ENCODE data around the gene TGFBR3L.
"Not testable (repeated sequence)": the region's sequence is repeated elsewhere in the genome, so short reads cannot be mapped to it uniquely, and the experiment has no call there.

The TGFBR3L gene

DNA sequence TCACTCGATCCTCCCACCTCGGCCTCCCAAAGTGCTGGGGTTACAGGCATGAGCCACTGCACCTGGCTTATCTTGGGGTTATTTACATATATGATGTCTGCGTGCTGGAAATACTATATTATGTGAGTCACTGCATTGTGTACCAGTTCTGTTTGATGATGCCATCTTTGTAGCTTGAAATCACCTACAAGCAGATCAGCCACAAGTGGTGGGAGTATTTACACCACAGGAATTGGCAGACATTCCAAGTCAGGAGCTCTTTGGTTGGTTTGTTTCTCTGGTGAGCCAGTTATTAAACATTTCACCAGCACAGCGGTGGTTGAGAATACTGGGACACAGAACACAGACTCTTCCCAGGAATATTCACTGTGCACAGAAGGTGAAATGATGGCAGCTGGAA, 33.3 kb downstream of the TGFBR3L start:
- peaks cover 13% of the 10 kb centered on the region for H3K4me1 ChIP-seq

DNA sequence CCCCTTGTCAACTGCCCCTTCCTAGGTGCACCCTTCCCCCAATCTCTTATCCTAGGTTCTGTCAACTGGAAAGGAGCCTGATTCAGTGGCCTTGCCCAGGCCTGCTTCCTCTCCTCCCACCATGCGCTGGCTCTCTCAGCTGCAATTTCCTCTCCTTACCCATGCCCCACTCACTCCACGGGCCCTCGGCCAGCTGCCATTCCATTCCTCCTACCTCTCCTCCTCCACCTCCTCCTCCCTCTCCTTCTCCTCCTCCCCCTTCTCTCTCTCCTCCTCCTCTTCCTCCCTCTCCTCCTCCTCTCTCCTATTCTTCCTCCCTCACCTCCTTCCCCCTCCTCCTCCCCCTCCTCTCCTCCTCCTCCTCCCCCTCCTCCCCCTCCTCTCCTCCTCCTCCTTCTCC, 38.4 kb downstream of the TGFBR3L start:
- peaks cover 26% of the 10 kb centered on the region for H3K36me3 ChIP-seq
- H3K4me2 ChIP-seq = peak overlapping the region; percentile 30; the same call in 1 of the 2 replicates
- H3K9ac ChIP-seq = no peak overlapping the region
- H3K27me3 ChIP-seq = no peaks in the 10 kb centered on the region
- TF ChIP-seq Cebpa-rat (IDR thresholded peaks at IDR 0.05) = no peak
- H3K27ac ChIP-seq = peak overlapping the region; percentile 15; the same call in 1 of the 2 replicates
- H3K9me3 ChIP-seq = no peaks in the 10 kb centered on the region
- H3K4me1 ChIP-seq = peaks cover 18% of the 10 kb centered on the region
- no peak overlapping the region for H3K4me3 ChIP-seq
- H4K20me1 ChIP-seq = 0 out of 2 replicates have a peak, but pooled peaks cover 8% of the 10 kb centered on the region

More for the DNA sequence above, 33.3 kb downstream of the TGFBR3L start:
- Histone ChIP-seq H3K4me3 (no peak overlapping the region), H3K27me3 (no peaks in the 10 kb centered on the region), H3K4me2 (no peak overlapping the region), H4K20me1 (peaks cover 6% of the 10 kb centered on the region; the same call in 1 of the 2 replicates), H3K27ac (no peak overlapping the region), H3K9ac (no peak overlapping the region), H3K9me3 (no peaks in the 10 kb centered on the region), H3K36me3 (0 out of 2 replicates have a peak, but pooled peaks cover 3% of the 10 kb centered on the region)
- no peak for TF ChIP-seq Cebpa-rat (IDR thresholded peaks at IDR 0.05)

DNA sequence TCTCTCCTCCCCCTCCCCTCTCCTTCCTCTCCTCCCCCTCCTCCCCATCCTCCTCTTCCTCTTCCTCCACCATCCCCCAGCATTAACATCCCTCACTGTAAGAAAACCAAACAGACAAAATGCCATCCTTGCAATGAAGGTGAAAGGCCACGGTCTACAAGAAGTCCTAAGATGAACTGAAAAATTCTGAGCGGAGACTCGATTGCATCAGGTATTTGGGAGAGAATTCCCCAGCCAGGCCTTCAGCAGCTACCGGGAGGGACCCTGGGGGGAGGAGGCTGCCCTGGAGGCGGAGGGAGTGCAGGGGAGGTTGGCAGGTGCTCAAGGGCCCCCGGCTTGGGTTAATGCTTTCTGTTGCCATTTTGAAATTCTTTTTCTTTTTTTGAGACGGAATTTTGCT, 38.9 kb downstream of the TGFBR3L start:
- no peaks in the 10 kb centered on the region for H3K27me3 ChIP-seq
- H3K4me3 ChIP-seq = no peak overlapping the region
- TF ChIP-seq Cebpa-rat (IDR thresholded peaks at IDR 0.05) = no peak
- no peak overlapping the region for H3K9ac ChIP-seq
- no peaks in the 10 kb centered on the region for H3K9me3 ChIP-seq
- H4K20me1 ChIP-seq = 0 out of 2 replicates have a peak, but pooled peaks cover 13% of the 10 kb centered on the region
- peaks cover 18% of the 10 kb centered on the region for H3K4me1 ChIP-seq
- no peak overlapping the region for H3K4me2 ChIP-seq
- no peak overlapping the region for H3K27ac ChIP-seq
- peaks cover 32% of the 10 kb centered on the region for H3K36me3 ChIP-seq

DNA sequence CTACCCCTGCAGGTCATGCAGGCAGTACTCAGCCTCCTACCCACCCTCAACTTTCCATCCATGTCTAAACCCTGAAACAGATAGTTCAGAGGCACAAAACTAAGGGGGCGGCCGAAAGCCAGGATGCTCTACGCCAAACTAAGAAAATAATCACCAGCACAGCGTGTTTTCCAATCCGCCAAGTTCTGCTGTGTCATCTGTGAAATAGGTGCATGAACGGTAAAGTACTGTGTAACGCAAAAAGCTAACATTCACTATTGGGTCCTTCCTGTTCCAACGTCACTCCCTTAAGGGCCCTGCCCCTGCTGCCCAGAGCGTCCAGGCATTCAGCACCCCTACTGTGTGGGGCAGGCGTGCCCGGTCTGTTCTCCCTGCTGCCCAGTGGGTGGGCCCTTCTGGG, 41.1 kb downstream of the TGFBR3L start:
- no peak for TF ChIP-seq Cebpa-rat (IDR thresholded peaks at IDR 0.05)
- Histone ChIP-seq H3K27ac (no peak overlapping the region), H3K4me2 (no peak overlapping the region), H3K9ac (no peak overlapping the region), H3K4me3 (no peak overlapping the region), H3K27me3 (no peaks in the 10 kb centered on the region), H4K20me1 (peaks cover 28% of the 10 kb centered on the region), H3K36me3 (peaks cover 43% of the 10 kb centered on the region), H3K4me1 (peaks cover 30% of the 10 kb centered on the region), H3K9me3 (no peaks in the 10 kb centered on the region)

DNA sequence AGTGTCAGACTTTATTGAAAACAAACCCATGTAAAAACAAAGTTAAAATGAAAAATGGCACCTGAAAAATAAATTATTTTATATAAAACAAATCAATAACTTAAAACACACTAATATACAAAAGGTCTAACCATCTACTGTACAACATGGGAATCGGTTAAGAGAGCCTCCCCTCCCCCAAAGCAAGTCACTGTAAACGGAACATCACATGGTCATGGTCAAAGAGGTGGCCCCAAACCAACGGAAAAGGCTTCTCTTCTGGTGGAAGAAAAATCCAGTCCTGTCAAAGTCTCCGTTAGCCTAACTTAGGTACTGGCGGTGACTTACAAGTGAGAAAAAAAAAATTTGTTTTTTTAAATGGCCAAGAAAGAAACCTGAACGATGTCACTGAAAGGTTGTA, 44.6 kb downstream of the TGFBR3L start:
- no peak for TF ChIP-seq Cebpa-rat (IDR thresholded peaks at IDR 0.05)
- H3K9ac ChIP-seq = no peak overlapping the region
- peaks cover 47% of the 10 kb centered on the region for H4K20me1 ChIP-seq
- H3K27me3 ChIP-seq = no peaks in the 10 kb centered on the region
- H3K4me2 ChIP-seq = peak overlapping the region; percentile 34
- peak overlapping the region; percentile 26; the same call in 1 of the 2 replicates for H3K27ac ChIP-seq
- H3K9me3 ChIP-seq = no peaks in the 10 kb centered on the region
- peaks cover 17% of the 10 kb centered on the region for H3K4me1 ChIP-seq
- no peak overlapping the region for H3K4me3 ChIP-seq
- H3K36me3 ChIP-seq = peaks cover 78% of the 10 kb centered on the region

DNA sequence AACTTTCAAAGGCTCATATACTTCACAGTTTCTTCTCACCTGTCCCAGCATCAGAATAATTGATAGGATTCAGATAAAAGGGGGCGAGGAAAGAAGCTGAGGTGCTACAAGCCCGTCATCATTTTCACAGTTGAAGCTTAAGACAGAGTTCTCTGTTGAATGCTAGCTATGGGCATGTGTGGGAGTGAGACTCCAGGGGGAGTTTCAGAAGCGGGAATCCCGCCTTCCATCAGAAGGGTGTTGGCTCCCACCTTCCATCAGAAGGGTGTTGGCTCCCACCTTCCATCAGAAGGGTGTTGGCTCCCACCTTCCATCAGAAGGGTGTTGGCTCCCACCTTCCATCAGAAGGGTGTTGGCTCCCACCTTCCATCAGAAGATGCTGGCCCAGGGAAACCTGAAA, 46.5 kb downstream of the TGFBR3L start:
- H3K27ac ChIP-seq, H3K4me3 ChIP-seq, H3K9ac ChIP-seq, H3K27me3 ChIP-seq, H3K9me3 ChIP-seq, H3K4me2 ChIP-seq: not testable (repeated sequence)
- Histone ChIP-seq H3K36me3 (peaks cover 92% of the 10 kb centered on the region), H3K4me1 (peaks cover 17% of the 10 kb centered on the region), H4K20me1 (peaks cover 65% of the 10 kb centered on the region)

DNA sequence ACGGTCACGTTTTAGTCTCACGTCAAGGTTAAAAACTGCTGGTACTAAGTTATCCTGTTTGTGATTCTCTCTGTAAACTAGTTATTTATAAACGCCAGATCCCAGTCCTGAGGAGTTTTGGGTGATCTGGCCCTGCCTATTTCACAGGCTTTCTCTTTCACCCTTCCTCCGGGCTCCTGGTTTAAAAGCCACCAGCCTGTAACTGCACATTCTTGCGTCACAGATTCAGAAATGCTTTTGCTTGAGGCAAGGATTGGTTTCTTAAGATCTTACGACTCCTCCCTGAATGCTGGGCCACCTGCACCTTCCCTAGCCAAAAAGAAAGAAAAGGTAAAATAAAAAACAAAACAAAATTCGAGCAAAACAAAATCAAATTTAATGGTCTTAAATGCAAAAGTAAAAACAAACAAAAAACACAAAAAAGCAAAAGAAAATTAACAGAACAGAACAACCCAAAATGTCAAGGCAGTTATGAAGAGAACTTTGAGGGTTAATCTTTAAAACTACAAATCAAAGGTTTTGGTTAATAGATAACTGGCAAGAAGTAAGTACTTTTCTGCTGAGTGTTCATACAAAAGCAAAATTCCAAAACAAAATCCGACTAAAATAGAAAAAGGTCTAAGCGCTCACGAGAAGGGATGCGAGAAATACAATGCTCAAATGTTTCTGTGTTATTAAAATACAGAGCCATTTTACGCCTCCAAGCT, 47.4 kb downstream of the TGFBR3L start:
- H3K27ac ChIP-seq = no peak overlapping the region
- no peak overlapping the region for H3K4me3 ChIP-seq
- H3K4me2 ChIP-seq = no peak overlapping the region
- H3K4me1 ChIP-seq = peaks cover 17% of the 10 kb centered on the region
- peaks cover 74% of the 10 kb centered on the region for H4K20me1 ChIP-seq
- H3K9ac ChIP-seq = no peak overlapping the region
- H3K36me3 ChIP-seq = peaks cover 92% of the 10 kb centered on the region
- no peak for TF ChIP-seq Cebpa-rat (IDR thresholded peaks at IDR 0.05)
- no peaks in the 10 kb centered on the region for H3K27me3 ChIP-seq
- H3K9me3 ChIP-seq = no peaks in the 10 kb centered on the region

DNA sequence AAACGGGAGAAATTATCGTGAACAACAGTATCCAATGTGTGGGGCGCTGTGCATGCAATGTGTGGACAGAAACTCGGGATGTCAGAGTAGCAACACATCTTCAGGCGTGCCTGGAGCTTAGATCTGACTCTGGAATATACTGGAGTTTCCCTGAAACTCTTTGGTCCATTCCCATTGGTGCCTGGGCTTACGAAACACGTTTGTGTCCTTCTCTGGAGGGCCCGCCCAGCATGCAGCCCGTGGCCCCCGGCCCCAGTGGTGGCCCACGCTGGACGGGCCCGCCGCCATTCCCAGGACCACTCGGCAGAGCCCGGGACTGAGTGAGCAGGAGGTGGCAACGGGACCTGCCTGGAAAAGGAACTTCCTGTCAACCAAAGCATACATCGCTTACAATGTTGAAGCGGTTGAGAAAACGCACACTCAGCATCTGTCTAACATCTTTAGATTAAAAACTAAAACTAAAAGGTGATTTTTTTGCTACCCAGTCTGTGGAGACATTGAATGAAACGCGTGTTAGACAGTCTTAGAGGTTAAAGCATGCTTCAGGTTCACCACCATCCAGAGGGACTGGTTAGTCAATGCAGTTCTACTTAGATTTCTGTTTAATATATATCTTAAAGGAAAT, 48.1 kb downstream of the TGFBR3L start:
- Histone ChIP-seq H3K4me3 (no peak overlapping the region), H3K4me2 (no peak overlapping the region), H3K9ac (no peak overlapping the region), H3K27ac (no peak overlapping the region), H3K27me3 (no peaks in the 10 kb centered on the region), H3K36me3 (peaks cover 93% of the 10 kb centered on the region), H4K20me1 (peaks cover 76% of the 10 kb centered on the region), H3K9me3 (no peaks in the 10 kb centered on the region), H3K4me1 (peaks cover 12% of the 10 kb centered on the region)
- TF ChIP-seq Cebpa-rat (IDR thresholded peaks at IDR 0.05) = no peak

DNA sequence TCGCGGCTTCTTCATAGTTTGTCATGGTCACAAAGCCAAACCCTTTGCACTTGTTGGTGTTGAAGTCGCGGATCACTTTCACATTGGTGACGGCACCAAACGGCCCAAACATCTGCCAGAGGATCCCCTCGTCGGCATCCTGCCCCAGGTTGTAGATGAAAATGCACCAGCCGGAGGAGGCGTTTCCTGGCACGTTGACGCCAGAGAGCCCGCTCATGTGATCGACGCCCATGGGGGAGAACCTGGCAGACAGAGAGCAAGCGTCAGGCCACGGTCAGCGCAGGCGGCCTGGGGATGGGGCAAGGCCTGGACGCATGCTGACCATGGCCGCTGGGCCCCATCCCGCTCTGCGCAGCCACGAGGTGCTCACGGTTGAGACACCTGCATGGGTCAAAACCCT, 48.9 kb downstream of the TGFBR3L start:
- H4K20me1 ChIP-seq = peaks cover 76% of the 10 kb centered on the region
- no peak overlapping the region for H3K27ac ChIP-seq
- H3K4me2 ChIP-seq = no peak overlapping the region
- peaks cover 12% of the 10 kb centered on the region for H3K4me1 ChIP-seq
- no peaks in the 10 kb centered on the region for H3K9me3 ChIP-seq
- peaks cover 93% of the 10 kb centered on the region for H3K36me3 ChIP-seq
- H3K27me3 ChIP-seq = no peaks in the 10 kb centered on the region
- no peak overlapping the region for H3K9ac ChIP-seq
- H3K4me3 ChIP-seq = no peak overlapping the region
- TF ChIP-seq Cebpa-rat (IDR thresholded peaks at IDR 0.05) = no peak

DNA sequence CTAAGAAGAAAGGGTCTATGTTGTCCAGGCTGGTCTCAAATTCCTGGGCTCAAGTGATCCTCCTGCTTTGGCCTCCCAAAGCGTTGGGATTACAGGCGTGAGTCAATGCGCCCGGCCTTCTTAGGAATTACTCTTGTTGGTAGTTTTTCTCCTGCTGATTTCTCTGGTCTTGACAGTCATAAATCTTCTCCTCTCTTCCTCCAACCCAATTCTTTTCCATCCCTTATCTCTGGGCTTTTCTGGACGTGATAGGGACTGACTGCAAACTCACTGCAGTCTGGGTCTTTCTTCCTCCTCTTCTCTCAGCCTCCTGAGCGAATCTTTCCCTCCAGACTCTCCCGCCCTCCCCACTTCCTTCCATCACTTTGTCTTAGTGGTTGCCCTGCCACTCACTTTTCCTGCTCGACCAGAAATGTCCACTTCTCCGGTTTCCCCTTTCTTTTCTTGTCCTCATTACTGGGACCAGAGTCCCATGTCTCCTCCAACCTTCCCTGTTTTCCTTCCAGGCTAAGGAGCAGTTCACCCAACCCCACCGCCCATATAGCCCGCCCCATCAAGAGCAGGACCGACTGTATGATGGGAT, 50.7 kb downstream of the TGFBR3L start:
- H3K36me3 ChIP-seq = peaks cover 100% of the 10 kb centered on the region

More for the DNA sequence above, 50.7 kb downstream of the TGFBR3L start:
- no peaks in the 10 kb centered on the region for H3K27me3 ChIP-seq
- H4K20me1 ChIP-seq = peaks cover 79% of the 10 kb centered on the region
- H3K27ac ChIP-seq = no peak overlapping the region
- H3K9me3 ChIP-seq = no peaks in the 10 kb centered on the region
- no peaks in the 10 kb centered on the region for H3K4me1 ChIP-seq
- no peak for TF ChIP-seq Cebpa-rat (IDR thresholded peaks at IDR 0.05)
- no peak overlapping the region for H3K9ac ChIP-seq
- no peak overlapping the region for H3K4me2 ChIP-seq
- H3K4me3 ChIP-seq = no peak overlapping the region

Data from BLaER1 (cell line).